ENCODE data around the gene NOC2L. TPM values are rescaled to one million over a fixed set of nuclear protein-coding genes. Genes with fewer than 3 reads are reported as not detected.

Gene NOC2L
- total and polyA plus RNA-seq, 9 of the 15 experiments (the other 6 are each of a cell fraction or from before 2014, with no cell fraction given), result 4.0 to 410 (median 200) TPM

GRCh38 chr1:944341-945325 lies 14.4 kb downstream of the NOC2L start (continued):
- TF ChIP-seq CREB1 (IDR thresholded peaks at IDR 0.05) (0 out of 2 replicates have a peak, but pooled peaks have one; percentile 21), CREB1 (CRISPR knock-in tag; IDR thresholded peaks at IDR 0.05) (no peak), RCOR1 (IDR thresholded peaks at IDR 0.05; ENCODE audit: borderline replicate concordance in 1 of 2, low read depth in 2 of 2, low read length in 2 of 2) (no peak), OTX1 (CRISPR knock-in tag; IDR thresholded peaks at IDR 0.05) (no peak), ZNF431 (CRISPR knock-in tag; IDR thresholded peaks at IDR 0.05) (no peak), DMBX1 (CRISPR knock-in tag; IDR thresholded peaks at IDR 0.05; ENCODE audit: borderline replicate concordance) (no peak), ZNF232 (CRISPR knock-in tag; IDR thresholded peaks at IDR 0.05) (no peak), FIP1L1 (IDR thresholded peaks at IDR 0.05; ENCODE audit: low read depth, low read length, poor library complexity, severe bottlenecking) (no peak), ZFP91 (CRISPR knock-in tag; IDR thresholded peaks at IDR 0.05) (no peak), NFATC3 (IDR thresholded peaks at IDR 0.05) (no peak), HMBOX1 (IDR thresholded peaks at IDR 0.05) (no peak), NELFE (IDR thresholded peaks at IDR 0.05; ENCODE audit: insufficient read depth, insufficient read length) (no peak), SREBF1 (IDR thresholded peaks at IDR 0.05; ENCODE audit: borderline replicate concordance, low read depth, low read length) (no peak), ARHGAP35 (IDR thresholded peaks at IDR 0.05; ENCODE audit: partially characterized antibody) (no peak), RAD21 (CRISPR knock-in tag; conservative IDR thresholded peaks at IDR 0.05 in 1 of 2, IDR thresholded peaks at IDR 0.05 in 1 of 2) (no peak), ETV6 (IDR thresholded peaks at IDR 0.05; ENCODE audit: borderline replicate concordance in 1 of 2, low read depth in 2 of 2, low read length in 1 of 2) (no peak), ETV6 (CRISPR knock-in tag; IDR thresholded peaks at IDR 0.05; ENCODE audit: borderline replicate concordance) (no peak), MIER1 (IDR thresholded peaks at IDR 0.05; ENCODE audit: low read depth) (no peak), ZBTB7A (IDR thresholded peaks at IDR 0.05; ENCODE audit: borderline replicate concordance, control insufficient read depth, low read depth, low read length) (peak; percentile 25; the same call in 1 of the 2 replicates), ZNF184 (CRISPR knock-in tag; IDR thresholded peaks at IDR 0.05) (no peak), HMG20A (CRISPR knock-in tag; conservative IDR thresholded peaks at IDR 0.05) (no peak), ZNF263 (CRISPR knock-in tag; IDR thresholded peaks at IDR 0.05; ENCODE audit: borderline replicate concordance) (peak; percentile 72)
